Measurements from ENCODE around the gene EIF2AK3. TPM values are rescaled to one million over a fixed set of nuclear protein-coding genes. Genes with fewer than 3 reads are reported as not detected.

The EIF2AK3 gene
- total RNA-seq, 2 donors from 2014 or later: 32.4 to 34.1 TPM

GRCh38 chr2:88602022-88602421, 25.2 kb downstream of the EIF2AK3 start:
- Mint-ChIP-seq H3K27me3 (no peaks in the 10 kb centered on the region), H3K9me3 (no peaks in the 10 kb centered on the region), H3K4me3 (no peak overlapping the region), H3K4me1 (ENCODE audit: low read depth in 2 of 2) (peaks cover 26 to 49% of the 10 kb centered on the region in 2 donors), H3K27ac (peak overlapping the region in 1 of 2 donors; percentile 24), H3K36me3 (no peaks in the 10 kb centered on the region)
- no peak for ATAC-seq
- no peak for DNase-seq (ENCODE audit: low spot score)

GRCh38 chr2:88601286-88601685, 26.0 kb downstream of the EIF2AK3 start:
- Mint-ChIP-seq H3K9me3 (no peaks in the 10 kb centered on the region), H3K27ac (peak overlapping the region; percentile 18 to 60), H3K27me3 (no peaks in the 10 kb centered on the region), H3K4me1 (ENCODE audit: low read depth in 2 of 2) (peaks cover 29 to 52% of the 10 kb centered on the region in 2 donors), H3K36me3 (no peaks in the 10 kb centered on the region), H3K4me3 (no peak overlapping the region)
- DNase-seq (ENCODE audit: low spot score): no peak
- ATAC-seq: no peak

GRCh38 chr2:88600038-88600465, 27.2 kb downstream of the EIF2AK3 start:
- Mint-ChIP-seq H3K9me3 (no peaks in the 10 kb centered on the region), H3K27ac (peak overlapping the region; percentile 18 to 60), H3K27me3 (no peaks in the 10 kb centered on the region), H3K4me1 (ENCODE audit: low read depth in 2 of 2) (peaks cover 29 to 53% of the 10 kb centered on the region in 2 donors), H3K36me3 (no peaks in the 10 kb centered on the region), H3K4me3 (peak overlapping the region; percentile 5)
- ATAC-seq: peak; percentile 99 to 100
- peak; percentile 65 for DNase-seq (ENCODE audit: low spot score)

GRCh38 chr2:88599527-88599926, 27.7 kb downstream of the EIF2AK3 start:
- H3K4me3 Mint-ChIP-seq: peak overlapping the region; percentile 5
- peaks cover 29 to 53% of the 10 kb centered on the region in 2 donors for H3K4me1 Mint-ChIP-seq (ENCODE audit: low read depth in 2 of 2)
- DNase-seq (ENCODE audit: low spot score) (no peak), ATAC-seq (no peak)
- peak overlapping the region; percentile 18 to 60 for H3K27ac Mint-ChIP-seq
- no peaks in the 10 kb centered on the region for H3K9me3 Mint-ChIP-seq
- H3K36me3 Mint-ChIP-seq: no peaks in the 10 kb centered on the region
- H3K27me3 Mint-ChIP-seq: no peaks in the 10 kb centered on the region

GRCh38 chr2:88597168-88597567, 30.1 kb downstream of the EIF2AK3 start:
- Mint-ChIP-seq H3K27ac (no peak overlapping the region), H3K4me3 (no peak overlapping the region), H3K36me3 (peaks cover 9% of the 10 kb centered on the region), H3K9me3 (no peaks in the 10 kb centered on the region), H3K4me1 (ENCODE audit: low read depth in 2 of 2) (peaks cover 15 to 36% of the 10 kb centered on the region in 2 donors), H3K27me3 (no peaks in the 10 kb centered on the region)
- ATAC-seq (no peak), DNase-seq (ENCODE audit: low spot score) (no peak)

GRCh38 chr2:88596141-88596830, 31.0 kb downstream of the EIF2AK3 start:
- Mint-ChIP-seq H3K9me3 (no peaks in the 10 kb centered on the region), H3K4me3 (no peak overlapping the region), H3K36me3 (peaks cover 9% of the 10 kb centered on the region), H3K4me1 (ENCODE audit: low read depth in 2 of 2) (peaks cover 14 to 33% of the 10 kb centered on the region in 2 donors), H3K27ac (no peak overlapping the region), H3K27me3 (no peaks in the 10 kb centered on the region)
- ATAC-seq (no peak), DNase-seq (ENCODE audit: low spot score) (no peak)

- Mint-ChIP-seq H3K27me3 (no peaks in the 10 kb centered on the region), H3K9me3 (no peaks in the 10 kb centered on the region), H3K36me3 (peaks cover 26% of the 10 kb centered on the region), H3K4me1 (ENCODE audit: low read depth in 2 of 2) (peaks cover 5 to 6% of the 10 kb centered on the region in 2 donors), H3K4me3 (no peak overlapping the region), H3K27ac (peak overlapping the region in 1 of 2 donors; percentile 23)
- no peak for ATAC-seq
- DNase-seq (ENCODE audit: low spot score): no peak
These were observed 35.6 kb downstream of the EIF2AK3 start for GRCh38 chr2:88591698-88592097.

GRCh38 chr2:88590998-88591613, 36.2 kb downstream of the EIF2AK3 start:
- Mint-ChIP-seq H3K4me1 (ENCODE audit: low read depth in 2 of 2) (peaks cover 0 to 3% of the 10 kb centered on the region in 2 donors), H3K4me3 (no peak overlapping the region), H3K36me3 (peaks cover 26% of the 10 kb centered on the region), H3K27ac (peak overlapping the region; percentile 10 to 23), H3K27me3 (no peaks in the 10 kb centered on the region), H3K9me3 (no peaks in the 10 kb centered on the region)
- ATAC-seq: peak; percentile 72 to 73
- DNase-seq (ENCODE audit: low spot score): no peak

GRCh38 chr2:88585969-88586368, 41.3 kb downstream of the EIF2AK3 start:
- DNase-seq (ENCODE audit: low spot score): no peak
- Mint-ChIP-seq H3K9me3 (no peaks in the 10 kb centered on the region), H3K36me3 (peaks cover 39% of the 10 kb centered on the region), H3K4me1 (ENCODE audit: low read depth in 2 of 2) (no peaks in the 10 kb centered on the region), H3K4me3 (no peak overlapping the region), H3K27ac (no peak overlapping the region), H3K27me3 (no peaks in the 10 kb centered on the region)
- no peak for ATAC-seq

GRCh38 chr2:88582030-88582429, 45.2 kb downstream of the EIF2AK3 start:
- Mint-ChIP-seq H3K27me3 (no peaks in the 10 kb centered on the region), H3K36me3 (peaks cover 35% of the 10 kb centered on the region), H3K4me1 (ENCODE audit: low read depth in 2 of 2) (peaks cover 3 to 5% of the 10 kb centered on the region in 2 donors), H3K27ac (no peak overlapping the region), H3K4me3 (no peak overlapping the region), H3K9me3 (no peaks in the 10 kb centered on the region)
- no peak for ATAC-seq
- no peak for DNase-seq (ENCODE audit: low spot score)

- peak overlapping the region in 1 of 2 donors; percentile 47 for H3K27ac Mint-ChIP-seq
- no peaks in the 10 kb centered on the region for H3K9me3 Mint-ChIP-seq
- ATAC-seq (no peak), DNase-seq (ENCODE audit: low spot score) (no peak)
- H3K27me3 Mint-ChIP-seq: no peaks in the 10 kb centered on the region
- peaks cover 3 to 10% of the 10 kb centered on the region in 2 donors for H3K4me1 Mint-ChIP-seq (ENCODE audit: low read depth in 2 of 2)
- H3K4me3 Mint-ChIP-seq: no peak overlapping the region
- peaks cover 32% of the 10 kb centered on the region for H3K36me3 Mint-ChIP-seq
These were observed 47.2 kb downstream of the EIF2AK3 start for GRCh38 chr2:88580088-88580487.

- Mint-ChIP-seq H3K27ac (no peak overlapping the region), H3K4me3 (no peak overlapping the region), H3K36me3 (peaks cover 44% of the 10 kb centered on the region)
These were observed 51.6 kb downstream of the EIF2AK3 start for GRCh38 chr2:88575630-88576029.

GRCh38 chr2:88575051-88575450, 52.2 kb downstream of the EIF2AK3 start:
- Mint-ChIP-seq H3K4me1 (ENCODE audit: low read depth in 2 of 2) (peaks cover 14 to 23% of the 10 kb centered on the region in 2 donors), H3K27me3 (no peaks in the 10 kb centered on the region), H3K9me3 (no peaks in the 10 kb centered on the region), H3K27ac (peak overlapping the region; percentile 6 to 30), H3K36me3 (peaks cover 48% of the 10 kb centered on the region), H3K4me3 (peak overlapping the region; percentile 28)
- DNase-seq (ENCODE audit: low spot score): no peak
- ATAC-seq: no peak

More at GRCh38 chr2:88575630-88576029, 51.6 kb downstream of the EIF2AK3 start:
- Mint-ChIP-seq H3K9me3 (no peaks in the 10 kb centered on the region), H3K27me3 (no peaks in the 10 kb centered on the region), H3K4me1 (ENCODE audit: low read depth in 2 of 2) (peaks cover 14 to 23% of the 10 kb centered on the region in 2 donors)
- DNase-seq (ENCODE audit: low spot score) (no peak), ATAC-seq (no peak)

GRCh38 chr2:88574445-88574844, 52.8 kb downstream of the EIF2AK3 start:
- Mint-ChIP-seq H3K27ac (peak overlapping the region; percentile 6 to 30), H3K9me3 (no peaks in the 10 kb centered on the region), H3K4me1 (ENCODE audit: low read depth in 2 of 2) (peaks cover 14 to 23% of the 10 kb centered on the region in 2 donors), H3K27me3 (no peaks in the 10 kb centered on the region), H3K4me3 (peak overlapping the region; percentile 28), H3K36me3 (peaks cover 44% of the 10 kb centered on the region)
- no peak for DNase-seq (ENCODE audit: low spot score)
- ATAC-seq: peak in 1 of 2 donors; percentile 95
